GM21515 (cell line): ENCODE results near the gene CCDC106.

Experiments used
- ATAC-seq: cut with Tn5 transposase; IDR thresholded peaks from one replicate; pipeline ENCODE4 v1.9.1; 2021; ENCODE audit not compliant: unreplicated experiment

CCDC106 gene

GRCh38 chr19:55635334-55635717 is 12.7 kb upstream of the CCDC106 start:
- no peak for ATAC-seq

- ATAC-seq, result no peak
These were observed 12.1 kb upstream of the CCDC106 start for GRCh38 chr19:55635856-55636440.

GRCh38 chr19:55636723-55637122 is 11.3 kb upstream of the CCDC106 start:
- ATAC-seq, result no peak

GRCh38 chr19:55637534-55637933 is 10.5 kb upstream of the CCDC106 start:
- ATAC-seq, result no peak

GRCh38 chr19:55638864-55639359 is 9.1 kb upstream of the CCDC106 start:
- ATAC-seq, result no peak

GRCh38 chr19:55640043-55640576 is 7.9 kb upstream of the CCDC106 start:
- ATAC-seq, result no peak

GRCh38 chr19:55640577-55641425 is 7.2 kb upstream of the CCDC106 start, which contains the start of gene ZNF580:
Gene ZNF580 (plus strand): TSS chr19:55641002. CDS start chr19:55642509, 1,507 bp downstream.
- no peak for ATAC-seq

- ATAC-seq, result no peak
These were observed 6.4 kb upstream of the CCDC106 start for GRCh38 chr19:55641426-55642152.

GRCh38 chr19:55642153-55643002 is 5.6 kb upstream of the CCDC106 start:
- no peak for ATAC-seq

- ATAC-seq, result peak; percentile 25
These were observed 4.8 kb upstream of the CCDC106 start, which contains the start of gene ZNF581 for GRCh38 chr19:55643003-55643886. Gene ZNF581 (plus strand): TSS chr19:55643649. CDS start chr19:55644572, 923 bp downstream.

GRCh38 chr19:55643887-55644176 is 4.2 kb upstream of the CCDC106 start:
- no peak for ATAC-seq

GRCh38 chr19:55644191-55644833 is 3.7 kb upstream of the CCDC106 start:
- ATAC-seq, result no peak

- no peak for ATAC-seq
These were observed 3.0 kb upstream of the CCDC106 start for GRCh38 chr19:55644842-55645511.

GRCh38 chr19:55645512-55645881 is 2.5 kb upstream of the CCDC106 start:
- no peak for ATAC-seq

GRCh38 chr19:55646889-55647731 is 902 bp upstream of the CCDC106 start:
- no peak for ATAC-seq

GRCh38 chr19:55648585-55649267 is 714 bp downstream of the CCDC106 start:
- ATAC-seq, result no peak
